HEK293 (cell line): ENCODE data around the gene SMOC1.

Experiments
- CTCF ChIA-PET: fragments of 350-600 bp; formaldehyde crosslinking; extraction: SDS; loops from one replicate; lab custom pipeline; 2021; ENCODE audit warnings: antibody characterized with exemption; lab: Yijun Ruan, JAX
- POLR2A ChIA-PET: fragments of 300-600 bp; formaldehyde crosslinking; extraction: SDS; loops from one replicate; lab custom pipeline; 2020; ENCODE audit warnings: antibody characterized with exemption, inconsistent platforms; lab: Yijun Ruan, JAX
- H3K27ac ChIP-seq: fragments of 200-500 bp; sonication (Bioruptor generic); 2 replicates; pipeline ENCODE4 v1.5.1; 2014; ENCODE audit warnings: low read depth, low read length, control low read depth, inconsistent platforms; ENCODE audit errors: extremely low read depth
- H3K36me3 ChIP-seq, 2 experiments: fragments of 200-500 bp in 1 of 2; sonication (Bioruptor generic) in 1 of 2; 1 replicate in 1 of 2; 2 replicates in 1 of 2; pipeline ENCODE4 v1.5.1; 2014 to 2017; ENCODE audit warnings: inconsistent platforms in 2 of 2, low read length in 2 of 2; ENCODE audit not compliant: control insufficient read depth in 2 of 2, insufficient read depth in 1 of 2
- H3K4me1 ChIP-seq: fragments of 200-500 bp; sonication (Bioruptor generic); 2 replicates; pipeline ENCODE4 v1.5.1; 2014; ENCODE audit warnings: mild to moderate bottlenecking, low read length, inconsistent platforms; ENCODE audit not compliant: control insufficient read depth, insufficient read depth
- H3K4me3 ChIP-seq: 2 replicates; pipeline ENCODE4 v1.5.1; 2011; ENCODE audit warnings: low read depth, mild to moderate bottlenecking, control low read depth, low read length, moderate library complexity
- H3K9me3 ChIP-seq: fragments of 200-500 bp; sonication (Bioruptor generic); 2 replicates; pipeline ENCODE4 v1.5.1; 2014; ENCODE audit warnings: low read depth, low read length, inconsistent platforms; ENCODE audit not compliant: control insufficient read depth, insufficient read depth
- BCL6B ChIP-seq: fragments of 450-650 bp; formaldehyde crosslinking; IDR thresholded peaks from 2 replicates; pipeline ENCODE4 v1.5.1; 2017; ENCODE audit warnings: missing biosample characterization, missing genetic modification characterization
- FEZF1 ChIP-seq: fragments of 450-650 bp; formaldehyde crosslinking; IDR thresholded peaks from 2 replicates; pipeline ENCODE4 v1.5.1; 2016; ENCODE audit warnings: missing biosample characterization, missing genetic modification characterization
- GFI1B ChIP-seq: fragments of 450-650 bp; formaldehyde crosslinking; IDR thresholded peaks from 2 replicates; pipeline ENCODE4 v1.5.1; 2016; ENCODE audit warnings: missing biosample characterization, missing genetic modification characterization
- HOXD13 ChIP-seq: sonication (generic); formaldehyde crosslinking; IDR thresholded peaks from 2 replicates; pipeline ENCODE4 v1.8.0; 2022; ENCODE audit warnings: missing genetic modification reagents, borderline replicate concordance
- KLF17 ChIP-seq: fragments of 450-650 bp; formaldehyde crosslinking; IDR thresholded peaks from 2 replicates; pipeline ENCODE4 v1.5.1; 2016; ENCODE audit warnings: missing biosample characterization, missing genetic modification characterization
- KLF9 ChIP-seq: fragments of 450-650 bp; formaldehyde crosslinking; IDR thresholded peaks from 2 replicates; pipeline ENCODE4 v1.5.1; 2016; ENCODE audit warnings: missing biosample characterization, missing genetic modification characterization, low read depth
- PRDM1 ChIP-seq: fragments of 450-650 bp; formaldehyde crosslinking; IDR thresholded peaks from 2 replicates; pipeline ENCODE4; 2016; ENCODE audit warnings: missing biosample characterization, missing genetic modification characterization
- REPIN1 ChIP-seq: fragments of 450-650 bp; formaldehyde crosslinking; IDR thresholded peaks from 2 replicates; pipeline ENCODE4 v1.5.1; 2017; ENCODE audit warnings: missing biosample characterization, missing genetic modification characterization, low read depth
- SCRT1 ChIP-seq: fragments of 450-650 bp; formaldehyde crosslinking; IDR thresholded peaks from 2 replicates; pipeline ENCODE4 v1.5.1; 2016; ENCODE audit warnings: missing biosample characterization, missing genetic modification characterization, borderline replicate concordance
- TCF7L2 ChIP-seq: IDR thresholded peaks from 2 replicates; pipeline ENCODE4 v1.6.1; 2011; ENCODE audit warnings: low read depth, mild to moderate bottlenecking, inconsistent platforms, low read length, moderate library complexity, borderline replicate concordance
- TSHZ1 ChIP-seq: fragments of 450-650 bp; formaldehyde crosslinking; IDR thresholded peaks from 2 replicates; pipeline ENCODE4 v1.5.1; 2016; ENCODE audit warnings: missing biosample characterization, missing genetic modification characterization, borderline replicate concordance
- YY2 ChIP-seq: fragments of 450-650 bp; formaldehyde crosslinking; IDR thresholded peaks from 2 replicates; pipeline ENCODE4 v1.5.1; 2016; ENCODE audit warnings: missing biosample characterization, missing genetic modification characterization
- ZBTB7A ChIP-seq: fragments of 450-650 bp; formaldehyde crosslinking; IDR thresholded peaks from 2 replicates; pipeline ENCODE4 v1.5.1; 2016; ENCODE audit warnings: low read depth, missing biosample characterization, missing genetic modification characterization
- ZBTB8A ChIP-seq: fragments of 450-650 bp; formaldehyde crosslinking; IDR thresholded peaks from 2 replicates; pipeline ENCODE4 v1.5.1; 2016; ENCODE audit warnings: missing biosample characterization, missing genetic modification characterization
- ZFP37 ChIP-seq: fragments of 450-650 bp; formaldehyde crosslinking; IDR thresholded peaks from 2 replicates; pipeline ENCODE4 v1.5.1; 2016; ENCODE audit warnings: missing biosample characterization, missing genetic modification characterization
- ZIC2 ChIP-seq: fragments of 450-650 bp; formaldehyde crosslinking; IDR thresholded peaks from 2 replicates; pipeline ENCODE4 v1.5.1; 2016; ENCODE audit warnings: missing biosample characterization, missing genetic modification characterization
- ZNF138 ChIP-seq: fragments of 450-650 bp; formaldehyde crosslinking; IDR thresholded peaks from 2 replicates; pipeline ENCODE4 v1.5.1; 2016; ENCODE audit warnings: missing biosample characterization, missing genetic modification characterization, borderline replicate concordance
- ZNF174 ChIP-seq: fragments of 450-650 bp; formaldehyde crosslinking; IDR thresholded peaks from 2 replicates; pipeline ENCODE4 v1.5.0; 2017; ENCODE audit warnings: missing biosample characterization, mild to moderate bottlenecking, missing genetic modification characterization
- ZNF221 ChIP-seq: fragments of 450-650 bp; formaldehyde crosslinking; IDR thresholded peaks from 2 replicates; pipeline ENCODE4 v1.5.1; 2017; ENCODE audit warnings: missing biosample characterization, missing genetic modification characterization, borderline replicate concordance
- ZNF302 ChIP-seq: fragments of 450-650 bp; formaldehyde crosslinking; IDR thresholded peaks from 2 replicates; pipeline ENCODE4 v1.5.1; 2016; ENCODE audit warnings: missing biosample characterization, missing genetic modification characterization, low read depth
- ZNF366 ChIP-seq: fragments of 450-650 bp; formaldehyde crosslinking; conservative IDR thresholded peaks from 2 replicates; pipeline ENCODE4 v1.5.1; 2016; ENCODE audit warnings: missing biosample characterization, missing genetic modification characterization
- ZNF391 ChIP-seq: fragments of 450-650 bp; formaldehyde crosslinking; IDR thresholded peaks from 2 replicates; pipeline ENCODE4 v1.5.1; 2016; ENCODE audit warnings: low read depth, missing biosample characterization, missing genetic modification characterization, borderline replicate concordance
- ZNF394 ChIP-seq: fragments of 450-650 bp; formaldehyde crosslinking; IDR thresholded peaks from 2 replicates; pipeline ENCODE4 v1.5.1; 2016; ENCODE audit warnings: missing biosample characterization, missing genetic modification characterization, mild to moderate bottlenecking, moderate library complexity, borderline replicate concordance
- ZNF501 ChIP-seq: fragments of 450-650 bp; formaldehyde crosslinking; IDR thresholded peaks from 2 replicates; pipeline ENCODE4 v1.5.1; 2016; ENCODE audit warnings: missing biosample characterization, missing genetic modification characterization
- ZNF514 ChIP-seq: fragments of 450-650 bp; formaldehyde crosslinking; IDR thresholded peaks from 2 replicates; pipeline ENCODE4 v1.5.1; 2016; ENCODE audit warnings: missing biosample characterization, missing genetic modification characterization
- ZNF610 ChIP-seq: fragments of 450-650 bp; formaldehyde crosslinking; IDR thresholded peaks from 2 replicates; pipeline ENCODE4 v1.5.1; 2016; ENCODE audit warnings: missing biosample characterization, missing genetic modification characterization, borderline replicate concordance
- ZNF707 ChIP-seq: fragments of 450-650 bp; formaldehyde crosslinking; IDR thresholded peaks from 2 replicates; pipeline ENCODE4 v1.5.1; 2016; ENCODE audit warnings: missing biosample characterization, missing genetic modification characterization

Gene SMOC1

GRCh38 chr14:69880893-69881292, 1.7 kb downstream of the SMOC1 start (continued):
- no peak for TF ChIP-seq ZNF707 (tag by site-specific recombination)
- no peak for TF ChIP-seq ZNF366 (tag by site-specific recombination)
- no peak for TF ChIP-seq ZNF221 (tag by site-specific recombination)
- no peak for TF ChIP-seq ZNF391 (tag by site-specific recombination)
- TF ChIP-seq ZNF302 (tag by site-specific recombination): no peak
- peak; percentile 86 for TF ChIP-seq KLF17 (tag by site-specific recombination)
- peak; percentile 86 for TF ChIP-seq SCRT1 (tag by site-specific recombination)
- TF ChIP-seq ZNF514: no peak
- no peak for TF ChIP-seq TSHZ1
- TF ChIP-seq ZNF174: no peak
- TF ChIP-seq ZBTB8A (tag by site-specific recombination): no peak
- TF ChIP-seq PRDM1 (tag by site-specific recombination): no peak
- peak; percentile 95 for TF ChIP-seq BCL6B (tag by site-specific recombination)
- no peak for TF ChIP-seq ZNF501 (tag by site-specific recombination)

GRCh38 chr14:69882116-69882864, 3.1 kb downstream of the SMOC1 start:
- TF ChIP-seq ZBTB7A (no peak), TCF7L2 (no peak), BCL6B (tag by site-specific recombination) (peak; percentile 44; the same call in 1 of the 2 replicates), HOXD13 (CRISPR knock-in tag) (no peak), KLF9 (no peak), ZNF610 (no peak), YY2 (tag by site-specific recombination) (no peak), REPIN1 (tag by site-specific recombination) (no peak), ZNF138 (tag by site-specific recombination) (no peak), GFI1B (no peak), ZIC2 (no peak), ZFP37 (tag by site-specific recombination) (no peak), FEZF1 (tag by site-specific recombination) (0 out of 2 replicates have a peak, but pooled peaks have one; percentile 10), ZNF394 (tag by site-specific recombination) (no peak)
- ChIA-PET POLR2A (no interaction called here), CTCF (interaction anchor here (0.5 to 1.7 kb wide), 3 partner anchors 131 to 154 kb away, joined by 4 to 7 read pairs (median 6); no protein-coding TSS in a partner anchor)
- Histone ChIP-seq H3K4me3 (no peak overlapping the region), H3K4me1 (peaks cover 32% of the 10 kb centered on the region), H3K36me3 (no peaks in the 10 kb centered on the region; a peak in 1 of 3 replicates), H3K27ac (no peak overlapping the region; the same call in 1 of the 2 replicates), H3K9me3 (no peaks in the 10 kb centered on the region)
